Measurements from ENCODE around the gene MSANTD1. TPM values are rescaled to one million over a fixed set of nuclear protein-coding genes. Genes with fewer than 3 reads are reported as not detected.
A peak's percentile ranks its signal among the peaks of the same experiment; 100 is the strongest.

MSANTD1 gene
- total RNA-seq, 4 donors from 2014 or later = 0.68 to 1.3 (median 0.80) TPM; not detected in 1

- Histone ChIP-seq H3K27me3 (no peaks in the 10 kb centered on the region), H3K4me3 (no peak overlapping the region), H3K9me3 (no peaks in the 10 kb centered on the region), H3K27ac (peak overlapping the region; percentile 4 to 69 (median 56)), H3K36me3 (peaks cover 0 to 16% (median 6%) of the 10 kb centered on the region in 4 donors), H3K4me1 (peaks cover 6 to 26% (median 11%) of the 10 kb centered on the region in 4 donors)
- no peak for TF ChIP-seq POLR2AphosphoS5 (IDR thresholded peaks at IDR 0.05)
- no peak for TF ChIP-seq CTCF (IDR thresholded peaks at IDR 0.05)
- DNase-seq = peak; percentile 18
- 69 to 77% methylated on average over 4 to 11 of the region's 11 CpGs for WGBS, 2 donors (ENCODE audit: low coverage in 1 of 2)
- intact Hi-C loops (cut with DNase I; ENCODE audit: low total_unique reads) (no loop called here), in situ Hi-C loops (cut with MboI; ENCODE audit: low pct_ligation_motif_present in 1 of 4, low pct_unique_long_range_greater_than_20kb in 1 of 4, low sequenced_read_pairs in 3 of 4) (loop anchor here in 1 of 4 donors (25.0 kb wide), 1 partner anchor 235 kb away; the partner anchor contains the start of gene HGFAC)
These were observed 46.9 kb upstream of the MSANTD1 start for GRCh38 chr4:3201718-3202702.

DNA sequence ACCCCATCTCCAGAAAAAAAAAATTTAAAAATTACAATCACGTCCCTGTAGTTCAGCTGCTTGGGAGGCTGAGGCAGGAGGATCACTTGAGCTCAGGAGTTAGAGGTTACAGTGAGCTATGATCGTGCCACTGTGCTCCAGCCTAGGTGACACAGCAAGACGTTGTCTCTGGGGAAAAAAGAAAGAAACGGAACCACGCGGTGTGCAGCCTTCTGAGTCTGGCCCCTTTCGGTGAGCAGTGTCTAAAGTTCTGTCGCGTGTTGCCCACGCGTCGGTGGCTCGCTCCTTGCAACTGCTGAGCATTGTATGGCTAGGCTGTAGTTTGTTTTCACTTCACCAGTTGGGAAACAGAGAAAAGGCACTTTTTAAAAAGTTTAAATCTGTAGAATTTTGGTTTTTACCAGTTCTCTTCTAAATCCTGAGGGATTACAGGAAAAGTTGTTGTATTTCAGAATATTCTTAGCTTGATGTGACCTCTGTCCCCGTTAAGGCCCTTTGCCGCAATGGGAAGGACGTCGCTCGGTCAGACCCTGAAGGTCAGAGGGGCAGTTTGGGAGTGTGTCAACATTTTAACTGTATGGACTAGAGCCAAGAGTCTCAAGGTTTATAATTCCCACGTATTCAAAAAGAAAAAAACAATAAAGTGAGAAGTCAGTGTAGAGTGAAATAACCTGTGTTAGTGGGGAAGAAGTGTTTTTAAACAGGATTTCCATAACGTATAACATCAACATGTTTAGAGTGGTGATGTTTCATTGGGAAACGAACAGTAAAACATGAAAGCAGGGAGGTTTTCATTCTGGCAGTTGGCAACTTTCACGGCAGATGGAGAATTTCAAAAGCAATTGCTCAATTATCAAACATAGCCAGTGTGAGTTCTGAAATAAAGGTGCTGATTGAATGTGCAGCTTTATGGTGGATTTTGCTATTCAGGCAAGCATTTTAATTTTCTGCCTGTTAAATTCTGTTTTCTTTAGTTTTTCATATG is 45.8 kb upstream of the MSANTD1 start:
- 50 to 73% methylated on average over 10 to 22 of the region's 22 CpGs for WGBS, 2 donors (ENCODE audit: low coverage in 1 of 2)
- intact Hi-C loops (cut with DNase I; ENCODE audit: low total_unique reads) = no loop called here
- Histone ChIP-seq H3K27me3 (no peaks in the 10 kb centered on the region), H3K4me3 (no peak overlapping the region), H3K9me3 (no peaks in the 10 kb centered on the region), H3K27ac (peak overlapping the region; percentile 45 to 73 (median 68)), H3K4me1 (peaks cover 6 to 26% (median 11%) of the 10 kb centered on the region in 4 donors), H3K36me3 (peaks cover 0 to 25% (median 9%) of the 10 kb centered on the region in 4 donors)
- DNase-seq = no peak
- TF ChIP-seq CTCF (IDR thresholded peaks at IDR 0.05) (no peak), POLR2AphosphoS5 (IDR thresholded peaks at IDR 0.05) (peak; percentile 15 to 28 (median 27))
- in situ Hi-C loops (cut with MboI; ENCODE audit: low pct_ligation_motif_present in 1 of 4, low pct_unique_long_range_greater_than_20kb in 1 of 4, low sequenced_read_pairs in 3 of 4) = loop anchor here in 1 of 4 donors (25.0 kb wide), 1 partner anchor 234 kb away; the partner anchor contains the start of gene HGFAC

GRCh38 chr4:3203971-3204431 is 45.0 kb upstream of the MSANTD1 start:
- Histone ChIP-seq H3K4me3 (no peak overlapping the region), H3K4me1 (peaks cover 6 to 26% (median 11%) of the 10 kb centered on the region in 4 donors), H3K27ac (peak overlapping the region; percentile 45 to 73 (median 68)), H3K36me3 (peaks cover 0 to 34% (median 11%) of the 10 kb centered on the region in 4 donors), H3K27me3 (no peaks in the 10 kb centered on the region), H3K9me3 (no peaks in the 10 kb centered on the region)
- 40 to 68% methylated on average over 2 to 8 of the region's 8 CpGs for WGBS, 2 donors (ENCODE audit: low coverage in 1 of 2)
- TF ChIP-seq POLR2AphosphoS5 (IDR thresholded peaks at IDR 0.05) (peak; percentile 5 to 67 (median 53)), POLR2A (IDR thresholded peaks at IDR 0.05) (no peak)
- intact Hi-C loops (cut with DNase I; ENCODE audit: low total_unique reads) = no loop called here
- DNase-seq = peak; percentile 41
- in situ Hi-C loops (cut with MboI; ENCODE audit: low pct_ligation_motif_present in 1 of 4, low pct_unique_long_range_greater_than_20kb in 1 of 4, low sequenced_read_pairs in 3 of 4) = loop anchor here in 1 of 4 donors (25.0 kb wide), 1 partner anchor 233 kb away; the partner anchor contains the start of gene HGFAC

- H3K36me3 ChIP-seq = peaks cover 0 to 38% (median 16%) of the 10 kb centered on the region in 4 donors
- no peak overlapping the region for H3K4me3 ChIP-seq
- peaks cover 6 to 26% (median 11%) of the 10 kb centered on the region in 4 donors for H3K4me1 ChIP-seq
- intact Hi-C loops (cut with DNase I; ENCODE audit: low total_unique reads) (no loop called here), in situ Hi-C loops (cut with MboI; ENCODE audit: low pct_ligation_motif_present in 1 of 4, low pct_unique_long_range_greater_than_20kb in 1 of 4, low sequenced_read_pairs in 3 of 4) (loop anchor here in 1 of 4 donors (25.0 kb wide), 1 partner anchor 231 kb away; the partner anchor contains the start of gene HGFAC)
- H3K27ac ChIP-seq = no peak overlapping the region
- DNase-seq = no peak
- H3K27me3 ChIP-seq = no peaks in the 10 kb centered on the region
- H3K9me3 ChIP-seq = no peaks in the 10 kb centered on the region
- TF ChIP-seq POLR2A (IDR thresholded peaks at IDR 0.05) = no peak
- TF ChIP-seq POLR2AphosphoS5 (IDR thresholded peaks at IDR 0.05) = no peak
- TF ChIP-seq CTCF (IDR thresholded peaks at IDR 0.05) = no peak
- TF ChIP-seq EP300 (IDR thresholded peaks at IDR 0.05; ENCODE audit: low read depth) = no peak
- 90 to 92% methylated on average over 9 to 11 of the region's 11 CpGs for WGBS, 2 donors (ENCODE audit: low coverage in 1 of 2)
These were observed 43.0 kb upstream of the MSANTD1 start for GRCh38 chr4:3205995-3206394.
